KOPT-K1 (cell line): ENCODE data around the gene GPR85.

ENCODE experiments used
- H3K27ac ChIP-seq: fragments of 200-600 bp; sonication (generic); 2 replicates; pipeline ENCODE4 v1.5.1; 2016; ENCODE audit warnings: antibody characterized with exemption, mild to moderate bottlenecking, low read depth, low read length; ENCODE audit not compliant: poor library complexity, severe bottlenecking
- H3K36me3 ChIP-seq: fragments of 200-600 bp; sonication (generic); 2 replicates; pipeline ENCODE4 v1.5.1; 2017; ENCODE audit warnings: antibody characterized with exemption, mild to moderate bottlenecking, low read length, moderate library complexity; ENCODE audit not compliant: insufficient read depth
- H3K9me3 ChIP-seq: fragments of 200-600 bp; sonication (generic); 2 replicates; pipeline ENCODE4 v1.5.1; 2017; ENCODE audit warnings: antibody characterized with exemption, low read length, mild to moderate bottlenecking; ENCODE audit not compliant: insufficient read depth, poor library complexity, severe bottlenecking

The GPR85 gene

DNA sequence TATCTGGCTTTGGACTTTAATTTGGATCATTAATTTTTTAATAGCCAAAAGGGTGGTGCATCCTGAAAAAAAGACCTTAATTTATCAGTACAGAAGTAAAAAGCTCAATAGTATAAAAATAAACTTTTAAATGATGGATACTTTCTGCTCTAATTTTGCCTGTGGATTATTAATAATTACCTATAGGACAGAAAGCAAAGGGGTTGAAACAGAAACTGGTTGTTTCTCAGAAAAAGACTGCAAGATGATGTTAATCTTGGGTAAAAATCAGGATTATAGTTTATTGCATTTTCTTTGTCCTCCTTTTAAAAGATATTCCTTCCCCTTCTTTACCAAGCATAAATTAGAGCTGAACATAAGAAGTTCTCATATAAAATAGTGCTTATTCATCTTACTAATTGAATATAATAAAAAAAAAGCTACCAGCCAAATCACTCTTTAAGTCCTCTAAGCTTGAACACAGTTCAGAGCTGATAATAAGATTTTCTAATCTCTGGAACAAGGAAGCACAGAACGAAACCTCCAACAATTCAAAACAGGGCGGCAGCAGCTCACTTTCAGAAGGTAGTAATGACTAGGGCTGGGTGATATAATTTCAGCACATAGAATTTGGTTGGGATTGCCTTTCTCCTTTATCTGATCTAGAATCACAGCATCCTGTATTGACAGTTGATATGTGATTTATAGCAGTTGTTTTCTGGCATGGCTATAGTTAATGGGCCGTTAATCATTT, 8.1 kb upstream of the GPR85 start:
- Histone ChIP-seq H3K36me3 (no peaks in the 10 kb centered on the region), H3K9me3 (no peaks in the 10 kb centered on the region), H3K27ac (no peak overlapping the region)

DNA sequence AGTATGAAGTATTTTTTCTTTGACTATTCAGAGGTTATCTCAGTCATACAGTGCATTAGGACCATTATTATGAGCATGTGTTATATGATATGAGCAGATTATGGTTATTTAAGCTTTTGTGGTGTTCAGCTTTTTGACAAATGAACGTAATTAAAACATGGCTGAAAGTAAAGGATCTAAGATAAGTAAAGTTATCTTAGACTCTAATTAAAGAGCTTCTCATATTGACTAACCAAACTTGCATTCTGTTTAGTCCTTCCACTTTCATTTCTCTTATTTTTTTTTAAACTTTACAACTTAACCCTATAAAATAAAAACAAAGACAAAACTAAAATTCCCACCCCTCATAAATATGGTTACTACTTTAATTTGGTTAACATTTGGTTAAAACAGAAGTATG, 6.9 kb upstream of the GPR85 start:
- H3K36me3 ChIP-seq: no peaks in the 10 kb centered on the region
- H3K9me3 ChIP-seq: no peaks in the 10 kb centered on the region
- no peak overlapping the region for H3K27ac ChIP-seq

DNA sequence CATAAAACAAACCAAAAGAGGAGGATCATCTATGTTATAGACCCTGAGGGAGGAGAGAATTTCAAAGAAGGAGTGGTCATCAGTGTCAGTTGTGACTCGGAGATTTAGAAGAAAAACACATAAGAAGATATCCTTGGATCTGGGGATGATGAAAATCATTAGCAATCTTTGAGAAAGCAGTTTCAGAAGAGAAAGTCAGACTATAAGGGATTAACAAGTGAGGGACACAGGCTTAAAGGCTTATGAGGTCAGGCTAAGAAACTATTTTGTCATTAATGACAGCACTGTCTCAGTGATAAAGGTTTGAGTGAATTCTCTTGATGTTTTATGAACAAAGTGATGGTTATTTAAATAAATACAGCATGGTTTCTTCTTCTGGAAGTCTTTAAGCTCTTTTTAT, 6.1 kb upstream of the GPR85 start:
- H3K9me3 ChIP-seq: no peaks in the 10 kb centered on the region
- no peaks in the 10 kb centered on the region for H3K36me3 ChIP-seq
- no peak overlapping the region for H3K27ac ChIP-seq

DNA sequence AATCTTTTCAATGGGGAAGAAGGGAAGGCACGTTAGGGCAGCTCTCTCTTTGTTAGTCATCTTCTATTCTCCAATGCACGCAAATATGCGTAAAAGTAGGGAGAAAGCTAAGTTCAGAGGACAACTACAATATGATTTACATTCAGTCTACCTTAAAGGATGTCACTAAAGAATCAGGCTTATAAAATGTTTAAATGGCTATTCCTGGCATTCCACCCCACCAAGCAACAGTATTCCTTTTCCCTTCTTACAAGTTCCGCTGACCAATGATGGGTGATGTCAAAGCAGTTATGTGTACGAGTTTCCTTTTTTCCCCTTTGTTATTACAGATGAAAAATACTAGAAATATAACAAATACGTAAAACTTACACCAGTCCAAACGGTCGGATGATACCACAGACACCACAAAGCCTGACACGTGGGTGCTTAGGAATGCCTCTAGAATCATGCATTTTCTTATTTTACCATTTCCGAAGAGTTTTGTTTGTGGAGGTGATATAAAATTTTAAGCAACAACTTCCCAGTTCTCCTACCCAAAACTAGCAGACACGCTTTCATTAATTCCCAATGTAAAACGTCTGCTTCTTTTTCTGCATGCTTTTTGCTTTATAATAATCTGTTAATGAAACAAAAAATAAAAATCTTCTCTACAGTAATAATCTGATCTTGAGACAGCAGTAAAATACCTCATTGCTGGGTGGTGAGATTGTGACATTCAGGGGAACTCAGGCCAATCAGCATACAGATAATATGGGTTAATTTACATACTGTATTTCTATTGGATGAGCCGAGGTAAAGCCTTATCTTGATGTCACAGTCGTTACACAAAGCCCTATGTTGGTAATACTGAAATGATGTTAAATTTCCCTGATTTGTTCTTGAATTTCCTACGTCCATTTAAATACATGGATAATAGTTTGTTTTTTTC, 708 bp upstream of the GPR85 start:
- no peaks in the 10 kb centered on the region for H3K36me3 ChIP-seq
- no peak overlapping the region for H3K27ac ChIP-seq
- no peaks in the 10 kb centered on the region for H3K9me3 ChIP-seq

DNA sequence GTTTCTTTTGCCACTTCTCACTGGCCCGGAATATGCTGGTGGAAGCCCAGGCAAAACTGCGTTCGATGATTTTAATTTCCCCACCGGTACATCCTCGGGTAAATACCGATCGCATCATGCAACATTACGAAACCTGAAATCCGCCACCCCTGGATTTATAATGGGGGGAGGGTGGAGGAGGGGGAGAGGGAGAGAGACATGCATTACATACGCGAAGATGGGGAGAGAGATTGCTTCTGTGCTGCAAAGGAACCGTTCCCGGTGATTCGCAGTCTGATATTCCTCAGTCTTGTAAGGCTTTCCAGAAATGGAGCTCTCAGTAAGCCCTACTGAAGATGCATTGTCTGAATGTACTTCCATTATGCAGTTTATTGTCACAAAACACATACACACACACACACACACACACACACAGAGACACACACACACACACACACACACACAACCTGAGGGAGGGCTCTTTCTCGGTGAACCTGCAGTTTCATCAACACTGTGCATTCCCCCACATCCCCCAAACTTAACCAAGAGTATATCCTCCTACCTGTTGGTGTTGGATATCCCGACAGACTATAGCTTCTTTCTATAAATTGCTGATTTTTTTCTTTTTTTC, 741 bp downstream of the GPR85 start:
- Histone ChIP-seq H3K36me3 (no peaks in the 10 kb centered on the region), H3K9me3 (no peaks in the 10 kb centered on the region), H3K27ac (no peak overlapping the region)

DNA sequence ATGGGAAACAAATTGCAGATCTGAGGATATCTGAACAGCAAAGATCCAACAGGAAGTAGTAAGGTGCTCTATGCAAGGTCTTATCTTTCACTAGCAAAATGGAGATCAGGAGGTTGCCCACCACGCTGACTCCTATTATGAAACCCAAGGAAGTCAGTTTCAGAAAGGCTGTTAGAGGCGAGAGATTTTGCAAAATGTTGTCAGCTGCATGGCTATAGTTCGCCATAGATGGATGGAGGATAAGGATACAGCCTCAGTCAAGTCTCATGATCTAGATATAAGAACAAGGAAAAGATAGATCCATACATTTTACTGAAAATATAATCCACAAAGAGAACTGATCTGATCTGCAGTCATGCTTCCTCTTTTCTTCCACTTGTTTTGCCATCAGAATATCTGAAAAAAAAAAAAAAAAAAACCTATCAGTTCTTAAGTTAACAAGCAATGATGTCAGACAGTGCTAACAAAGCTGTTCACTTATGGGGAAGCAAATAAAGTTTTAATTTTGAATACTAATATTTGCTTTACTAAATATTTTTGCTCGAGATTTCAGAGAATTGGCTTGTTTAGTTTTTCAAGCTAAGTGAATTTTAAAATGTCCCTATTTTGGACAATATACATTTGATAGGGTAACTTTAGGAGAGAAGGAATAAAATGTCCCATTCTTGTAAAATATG, 2.0 kb downstream of the GPR85 start:
- no peak overlapping the region for H3K27ac ChIP-seq

DNA sequence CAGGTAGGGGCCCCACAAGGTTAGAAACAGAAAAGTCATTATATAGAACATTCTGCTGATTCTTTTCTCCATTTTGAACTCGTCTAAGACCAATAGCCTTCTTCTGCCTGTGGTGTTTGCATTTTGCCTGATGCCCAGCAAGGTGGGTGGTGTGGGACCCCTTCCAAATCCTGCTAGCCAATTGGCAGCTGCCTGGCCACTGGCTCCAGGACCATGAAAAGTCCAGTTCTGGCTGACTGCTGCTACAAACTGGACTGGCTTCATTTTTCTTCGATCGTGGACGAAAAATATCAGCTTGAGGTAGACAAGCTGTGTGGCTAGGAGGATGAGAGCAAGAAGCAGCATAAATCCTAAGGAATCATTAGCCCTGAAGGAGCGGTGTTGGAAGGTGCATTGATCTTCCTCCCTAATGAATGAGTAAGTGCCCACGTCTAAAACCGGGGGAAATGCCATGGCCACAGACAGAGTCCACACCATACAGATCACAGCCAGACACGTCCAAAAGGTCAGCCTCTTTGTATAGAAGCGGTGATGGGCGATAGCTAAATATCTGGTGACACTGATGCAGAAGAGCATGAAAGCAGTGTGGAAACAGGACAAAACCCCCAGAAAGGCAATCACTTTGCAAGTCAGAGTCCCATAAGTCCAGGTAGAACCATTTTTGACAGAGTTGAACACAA, 2.7 kb downstream of the GPR85 start:
- Histone ChIP-seq H3K27ac (no peak overlapping the region), H3K9me3 (no peaks in the 10 kb centered on the region), H3K36me3 (no peaks in the 10 kb centered on the region)

More for the DNA sequence above, 2.0 kb downstream of the GPR85 start:
- Histone ChIP-seq H3K9me3 (no peaks in the 10 kb centered on the region), H3K36me3 (no peaks in the 10 kb centered on the region)

DNA sequence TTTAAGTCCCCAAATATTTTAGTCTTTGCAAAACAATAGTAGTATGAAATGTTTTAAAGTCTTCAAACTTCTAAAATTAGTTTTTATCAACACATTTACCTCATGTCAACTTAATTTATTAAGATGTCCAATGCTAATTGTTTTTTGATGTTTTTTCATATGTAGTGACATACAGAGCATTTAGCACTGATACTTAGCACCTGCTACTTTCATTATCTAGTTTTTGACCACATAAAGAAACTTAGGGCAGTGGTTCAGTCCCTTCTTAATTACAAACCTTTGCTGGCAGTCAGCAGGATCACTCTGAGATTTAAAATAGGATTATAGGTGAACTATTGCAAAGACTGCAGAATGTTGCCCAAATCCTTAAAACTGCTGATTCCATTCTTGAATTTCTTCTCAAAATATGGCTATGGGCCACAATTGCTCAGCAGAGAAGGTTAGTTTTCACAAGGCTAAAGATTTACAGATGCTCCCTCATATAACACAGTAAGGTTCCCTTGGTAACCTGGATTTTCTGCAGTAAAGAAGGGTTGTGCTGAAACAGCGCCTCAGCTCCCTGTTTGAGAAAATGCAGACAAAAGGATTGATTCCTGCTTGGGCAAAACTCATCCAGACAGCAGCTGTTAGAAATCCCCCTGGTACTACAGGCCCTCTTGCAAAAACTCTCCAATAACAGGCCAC, 3.4 kb downstream of the GPR85 start:
- Histone ChIP-seq H3K36me3 (no peaks in the 10 kb centered on the region), H3K27ac (no peak overlapping the region), H3K9me3 (no peaks in the 10 kb centered on the region)

DNA sequence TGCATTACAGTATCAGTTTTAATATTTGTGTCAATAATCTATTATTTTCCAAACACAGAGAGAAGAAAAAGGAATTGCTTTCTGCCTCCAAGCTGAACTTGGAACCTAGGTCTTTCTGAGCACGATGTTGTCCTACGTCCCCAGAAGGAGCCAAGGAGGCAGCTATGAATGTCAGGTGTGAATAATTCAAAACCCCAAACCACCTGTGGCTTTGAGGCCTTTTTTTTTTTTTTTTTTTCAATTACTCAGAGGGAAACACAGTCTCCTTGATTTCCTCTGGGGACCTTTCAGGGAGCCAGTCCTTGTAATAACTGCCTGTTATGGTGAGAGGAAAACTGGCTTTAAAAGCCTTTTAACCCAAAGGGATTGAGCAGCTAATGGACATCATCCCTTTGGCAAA, 8.3 kb downstream of the GPR85 start:
- Histone ChIP-seq H3K27ac (no peak overlapping the region), H3K36me3 (no peaks in the 10 kb centered on the region), H3K9me3 (no peaks in the 10 kb centered on the region)

DNA sequence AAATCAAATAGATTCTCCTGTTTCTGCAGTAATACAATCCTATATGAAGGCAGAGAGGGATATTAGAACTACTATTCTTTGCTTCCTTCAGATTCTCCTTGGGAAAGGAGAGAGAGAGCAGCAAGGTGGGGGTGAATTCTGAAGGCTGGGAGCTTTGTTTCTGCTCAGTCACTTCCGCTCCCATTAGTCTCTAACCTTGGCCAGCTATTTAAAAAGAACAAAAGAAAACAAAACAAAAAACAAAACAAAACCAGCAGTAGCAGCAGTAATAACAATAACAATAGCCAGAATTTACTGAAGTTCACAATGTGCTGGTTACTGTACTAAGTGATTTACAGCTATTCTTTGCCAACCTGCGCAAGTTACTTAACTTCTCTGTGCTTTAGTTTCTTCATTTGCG, 9.9 kb downstream of the GPR85 start:
- Histone ChIP-seq H3K27ac (no peak overlapping the region), H3K9me3 (no peaks in the 10 kb centered on the region), H3K36me3 (no peaks in the 10 kb centered on the region)

DNA sequence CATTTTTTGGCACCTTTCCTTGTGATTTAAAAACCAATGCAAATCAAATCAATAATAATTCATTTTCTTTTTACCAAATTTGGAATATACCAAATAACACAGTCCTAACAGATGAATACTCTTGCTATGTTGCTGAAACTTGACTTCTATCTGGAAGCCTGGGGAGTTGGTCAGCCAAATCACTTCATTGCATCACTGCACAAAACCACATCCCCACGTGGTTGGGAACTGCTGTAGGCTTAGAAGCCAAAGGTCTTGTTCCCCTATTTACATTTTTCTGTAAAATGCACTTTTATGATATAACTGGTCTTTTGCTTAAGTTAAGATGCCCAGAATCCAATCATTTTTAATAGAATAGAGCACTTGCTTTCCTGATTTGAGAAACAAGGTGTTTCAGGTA, 15.2 kb downstream of the GPR85 start:
- Histone ChIP-seq H3K36me3 (no peaks in the 10 kb centered on the region), H3K27ac (no peak overlapping the region), H3K9me3 (no peaks in the 10 kb centered on the region)

DNA sequence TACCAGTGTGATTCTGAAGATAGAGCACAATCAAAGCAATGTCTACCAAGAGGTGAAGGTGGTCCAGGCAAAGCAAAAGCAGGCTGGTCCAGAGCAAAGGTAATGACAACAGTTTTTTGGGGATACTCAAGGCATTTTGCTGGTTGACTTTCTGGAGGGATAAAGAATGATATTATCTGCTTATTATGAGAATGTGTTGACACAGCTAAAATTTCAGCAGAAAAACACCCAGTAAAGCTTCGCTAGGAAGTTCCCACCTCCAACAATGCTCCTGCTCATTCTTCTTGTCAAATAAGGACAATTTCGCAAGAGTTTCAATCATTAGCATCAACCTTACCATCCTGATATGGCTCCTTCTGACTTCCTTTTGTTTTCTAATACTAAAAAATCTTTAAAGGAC, 24.1 kb downstream of the GPR85 start:
- no peaks in the 10 kb centered on the region for H3K36me3 ChIP-seq
- no peak overlapping the region for H3K27ac ChIP-seq
- H3K9me3 ChIP-seq: no peaks in the 10 kb centered on the region

DNA sequence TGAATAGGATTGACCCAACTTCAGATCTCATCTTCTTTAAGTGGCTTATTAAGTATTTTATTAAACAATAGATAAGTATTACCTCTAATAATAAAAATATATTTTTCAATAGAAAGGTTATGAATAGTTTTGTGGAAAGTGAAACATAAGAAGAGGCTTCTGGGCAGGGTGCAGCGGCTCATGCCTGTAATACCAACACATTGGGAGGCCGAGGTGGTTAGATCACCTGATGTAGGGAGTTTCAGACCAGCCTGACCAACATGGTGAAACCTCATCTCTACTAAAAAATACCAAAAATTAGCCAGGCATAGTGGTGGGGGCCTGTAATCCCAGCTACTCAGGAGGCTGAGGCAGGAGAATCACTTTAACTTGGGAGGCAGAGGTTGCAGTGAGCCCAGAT, 26.5 kb downstream of the GPR85 start:
- no peak overlapping the region for H3K27ac ChIP-seq
- H3K36me3 ChIP-seq: no peaks in the 10 kb centered on the region
- H3K9me3 ChIP-seq: no peaks in the 10 kb centered on the region

DNA sequence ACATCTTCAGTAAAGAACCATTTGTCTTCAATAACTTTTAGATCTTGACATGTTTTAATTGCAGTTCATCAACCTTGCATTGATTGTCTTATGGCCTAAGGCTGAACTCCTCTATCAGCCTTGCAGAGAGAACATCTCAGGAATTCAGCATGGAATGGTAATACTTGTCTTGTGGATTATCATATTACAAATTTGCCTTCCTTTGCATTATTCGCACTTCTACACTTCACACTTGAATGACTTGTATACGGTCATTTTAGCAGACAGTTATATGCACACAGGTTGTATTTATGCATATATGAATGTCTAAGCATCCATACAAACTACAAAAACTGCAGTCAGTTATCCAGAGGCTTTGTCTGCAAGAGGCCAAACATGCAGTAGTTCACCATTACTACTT, 31.7 kb downstream of the GPR85 start:
- no peaks in the 10 kb centered on the region for H3K36me3 ChIP-seq
- H3K27ac ChIP-seq: no peak overlapping the region
- H3K9me3 ChIP-seq: no peaks in the 10 kb centered on the region
